GM18519 (cell line): ENCODE results near the gene PPP1R9B.

ENCODE experiments used
- ATAC-seq: cut with Tn5 transposase; IDR thresholded peaks from one replicate; pipeline ENCODE4 v1.9.1; 2021; ENCODE audit warnings: mild to moderate bottlenecking, moderate library complexity; ENCODE audit not compliant: unreplicated experiment, low FRiP score

Gene PPP1R9B

GRCh38 chr17:50144845-50145531, 5.5 kb downstream of the PPP1R9B start:
- no peak for ATAC-seq

GRCh38 chr17:50144355-50144754, 6.1 kb downstream of the PPP1R9B start:
- no peak for ATAC-seq

GRCh38 chr17:50143461-50144176, 6.9 kb downstream of the PPP1R9B start:
- ATAC-seq: no peak

DNA sequence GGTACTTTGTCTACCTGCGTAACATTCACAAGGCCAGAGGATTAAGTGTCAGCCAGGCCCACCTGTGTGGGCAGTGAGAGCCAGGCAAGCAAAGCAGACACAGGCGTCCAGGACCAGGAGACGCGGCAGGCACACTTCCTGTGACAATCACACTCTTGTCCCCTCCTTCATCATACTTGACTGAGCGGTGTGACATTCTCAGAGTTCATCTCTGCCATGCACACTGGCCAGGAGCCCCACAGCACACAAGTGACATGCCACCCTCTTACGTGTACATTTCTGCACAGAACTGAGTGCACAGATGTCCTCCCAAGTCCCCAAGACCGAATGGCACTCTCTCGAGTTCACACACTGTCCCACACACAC, 8.7 kb downstream of the PPP1R9B start:
- no peak for ATAC-seq

GRCh38 chr17:50141026-50141744, 9.3 kb downstream of the PPP1R9B start:
- no peak for ATAC-seq

GRCh38 chr17:50139950-50140885, 10.3 kb downstream of the PPP1R9B start:
- no peak for ATAC-seq

DNA sequence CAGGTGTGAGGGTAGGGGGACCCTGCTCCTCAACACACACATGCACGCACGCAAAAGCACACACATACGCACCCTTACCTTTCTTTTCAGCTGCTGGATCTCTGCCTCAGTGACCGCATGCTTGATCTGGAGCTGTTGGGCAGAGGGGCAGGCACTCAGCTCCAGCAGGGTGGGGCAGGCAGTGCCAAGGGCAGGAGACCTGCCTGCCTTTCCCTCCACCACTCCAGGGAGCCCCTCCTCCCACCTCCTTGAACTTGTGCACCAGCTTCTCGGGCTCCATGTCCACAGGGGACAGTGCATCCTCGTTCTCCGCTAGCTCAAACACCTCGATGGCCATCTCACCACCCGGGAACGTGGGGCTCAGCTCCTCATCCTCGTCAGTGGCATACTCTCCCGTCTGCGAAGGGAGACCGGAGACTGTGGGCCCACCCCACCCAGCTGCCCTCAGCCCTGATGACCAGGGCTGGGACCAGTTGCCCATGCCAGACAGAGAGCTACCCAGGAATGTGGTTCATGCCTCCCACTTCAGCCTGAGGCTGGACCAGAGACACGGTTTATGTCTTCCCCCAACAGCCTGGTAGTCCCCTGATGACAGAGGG, 11.2 kb downstream of the PPP1R9B start:
- no peak for ATAC-seq

DNA sequence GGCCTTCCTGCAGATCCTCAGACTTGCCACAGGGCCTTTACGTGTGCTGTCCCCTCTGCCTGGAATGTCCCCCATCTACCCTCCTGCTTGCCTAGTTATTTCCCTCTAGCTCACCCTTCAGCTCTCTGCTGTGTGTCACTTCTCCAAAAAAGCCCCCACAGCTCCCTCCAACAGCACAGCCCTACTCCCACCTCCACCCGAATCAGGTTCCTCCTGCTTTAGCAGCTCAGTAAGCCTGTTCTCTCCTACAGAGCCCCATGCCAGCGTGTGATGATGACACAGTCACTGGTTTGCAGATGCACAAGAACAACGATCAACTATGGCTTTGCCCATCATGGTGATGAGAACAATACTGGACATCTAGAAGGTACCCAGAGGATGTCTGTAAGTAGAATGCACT, 13.4 kb downstream of the PPP1R9B start:
- ATAC-seq: no peak

DNA sequence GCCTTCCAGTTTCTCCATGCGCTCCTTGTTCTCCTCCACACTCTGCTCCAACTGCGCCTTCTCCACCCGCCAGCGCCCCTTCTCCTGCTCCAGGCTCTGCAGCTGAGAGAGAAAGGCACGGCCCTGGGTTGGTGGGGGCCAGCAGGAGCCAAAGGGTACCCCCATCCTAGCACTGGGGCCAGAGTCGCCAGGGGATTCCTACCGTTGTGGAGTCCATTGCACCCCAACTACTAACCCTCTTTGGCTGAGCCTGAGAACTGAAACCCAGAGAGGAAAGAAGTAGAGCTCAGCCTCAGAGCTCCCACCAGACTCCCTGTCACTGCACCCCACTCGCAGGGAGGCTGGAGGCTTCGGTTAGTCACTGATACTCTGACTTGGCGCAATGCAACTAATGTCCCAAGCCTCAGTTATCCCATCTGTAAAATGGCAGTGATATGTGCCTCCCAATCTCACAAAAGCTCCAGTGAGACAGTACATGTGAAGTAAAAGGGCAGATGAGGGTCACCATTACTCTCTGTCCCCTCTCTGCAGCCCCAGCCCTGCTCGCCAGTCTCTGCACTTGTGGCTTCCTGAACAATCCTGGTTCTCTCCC, 14.3 kb downstream of the PPP1R9B start:
- ATAC-seq: no peak

- no peak for ATAC-seq
Observed at GRCh38 chr17:50135316-50136095, 15.0 kb downstream of the PPP1R9B start.

DNA sequence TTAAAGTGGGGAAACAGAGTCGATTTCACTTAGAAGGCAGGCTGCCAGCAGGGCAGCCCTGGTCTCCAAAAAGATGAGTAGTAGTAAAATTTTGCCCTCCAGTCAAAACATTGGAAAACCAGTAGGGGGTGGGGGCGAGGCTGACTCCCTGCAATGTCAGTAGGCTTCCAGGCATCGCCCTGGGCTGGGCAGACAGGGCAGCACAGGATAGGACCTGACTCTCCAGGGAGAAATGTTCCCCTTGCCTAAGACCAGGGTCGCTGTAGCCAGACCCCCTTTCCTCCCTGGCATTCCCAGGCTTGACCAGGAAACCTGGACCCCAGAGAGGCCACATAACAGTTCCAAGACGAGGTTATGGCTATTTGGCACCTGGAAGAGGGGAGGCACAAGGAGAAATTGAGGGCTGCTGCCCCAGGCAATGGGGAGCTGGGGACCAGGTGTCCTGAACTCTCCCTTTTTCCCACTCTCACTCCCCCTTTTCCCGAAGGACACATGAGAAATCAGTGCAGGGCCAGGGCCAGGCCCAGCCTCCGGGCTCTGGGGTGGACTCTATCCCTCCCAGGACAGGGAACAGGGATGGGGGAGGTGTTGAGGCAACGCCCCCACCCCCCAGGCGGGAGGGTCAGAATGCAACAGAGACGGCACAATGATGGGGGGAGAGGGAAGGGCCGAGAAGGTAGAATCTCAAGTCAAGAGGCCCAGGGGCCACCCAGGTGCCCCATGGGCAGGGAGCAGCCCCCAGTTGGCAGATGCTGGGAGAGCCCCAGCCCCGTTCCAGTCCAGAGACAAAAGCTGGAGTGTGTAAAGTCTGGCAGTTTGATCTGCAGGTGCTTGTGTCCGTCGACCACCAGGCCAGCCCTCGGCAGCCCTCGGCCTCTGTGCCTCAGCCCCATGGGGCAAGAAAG, 16.0 kb downstream of the PPP1R9B start:
- ATAC-seq: no peak

DNA sequence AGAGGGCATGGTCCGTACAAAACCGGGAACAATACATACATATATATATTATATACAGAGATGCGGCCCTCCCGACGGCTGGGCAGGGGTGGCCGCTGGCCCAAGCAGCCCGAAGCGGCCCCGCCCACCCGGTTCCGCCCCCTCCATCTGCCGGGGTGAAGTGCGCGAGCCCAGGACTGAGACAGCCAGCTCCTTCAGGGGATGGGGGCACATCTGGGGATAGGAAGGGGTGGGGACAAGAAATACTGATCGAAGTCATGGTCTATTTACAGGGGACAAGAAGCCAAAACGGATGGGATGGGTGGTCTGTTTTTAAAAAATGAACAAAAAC, 16.7 kb downstream of the PPP1R9B start:
- no peak for ATAC-seq

- ATAC-seq: no peak
Observed at GRCh38 chr17:50133028-50133768, 17.3 kb downstream of the PPP1R9B start.

- ATAC-seq: no peak
Observed at GRCh38 chr17:50132104-50132794, 18.2 kb downstream of the PPP1R9B start.

- ATAC-seq: no peak
Observed at GRCh38 chr17:50130559-50131305, 19.7 kb downstream of the PPP1R9B start.
